ENCODE results near the gene KRT25.
"Not testable (repeated sequence)": the region's sequence is repeated elsewhere in the genome, so short reads cannot be mapped to it uniquely, and the experiment has no call there.

KRT25 gene

GRCh38 chr17:40753804-40754203 is 1.3 kb downstream of the KRT25 start:
- no peak for TF ChIP-seq CTCF (conservative IDR thresholded peaks at IDR 0.05)
- no peak overlapping the region for H3K27ac ChIP-seq

- H3K27ac ChIP-seq = no peak overlapping the region
- no peak for TF ChIP-seq CTCF (conservative IDR thresholded peaks at IDR 0.05)
Measured at GRCh38 chr17:40751065-40751464, 4.1 kb downstream of the KRT25 start.

- TF ChIP-seq CTCF (conservative IDR thresholded peaks at IDR 0.05) = no peak
- H3K27ac ChIP-seq = no peak overlapping the region
Measured at GRCh38 chr17:40750391-40750790, 4.7 kb downstream of the KRT25 start.

- not testable (repeated sequence) for H3K27ac ChIP-seq
Measured at GRCh38 chr17:40748666-40749065, 6.5 kb downstream of the KRT25 start.

GRCh38 chr17:40738553-40738952 is 16.6 kb downstream of the KRT25 start:
- no peak for TF ChIP-seq CTCF (conservative IDR thresholded peaks at IDR 0.05)
- no peak overlapping the region for H3K27ac ChIP-seq

- no peak overlapping the region for H3K27ac ChIP-seq
- TF ChIP-seq CTCF (conservative IDR thresholded peaks at IDR 0.05) = no peak
Measured at GRCh38 chr17:40735016-40735415, 20.1 kb downstream of the KRT25 start.

GRCh38 chr17:40734018-40734417 is 21.1 kb downstream of the KRT25 start:
- H3K27ac ChIP-seq = no peak overlapping the region
- TF ChIP-seq CTCF (conservative IDR thresholded peaks at IDR 0.05) = no peak

GRCh38 chr17:40730970-40731369 is 24.2 kb downstream of the KRT25 start:
- TF ChIP-seq CTCF (conservative IDR thresholded peaks at IDR 0.05) = no peak

More at GRCh38 chr17:40730970-40731369, 24.2 kb downstream of the KRT25 start:
- no peak overlapping the region for H3K27ac ChIP-seq
